MM.1S (cell line): ENCODE data around the gene GHITM.
"Not testable (repeated sequence)": the region's sequence is repeated elsewhere in the genome, so short reads cannot be mapped to it uniquely, and the experiment has no call there.

ENCODE experiments used
- DNase-seq: peaks from one replicate; pipeline ENCODE4 v3.0.0-alpha.2; 2015
- H2AFZ ChIP-seq: fragments of 300-600 bp; sonication (generic); 2 replicates; pipeline ENCODE4 v1.6.0; 2016; ENCODE audit warnings: antibody characterized with exemption, low read length
- H3F3A ChIP-seq: fragments of 300-600 bp; sonication (generic); 2 replicates; pipeline ENCODE4 v1.6.1; 2016; ENCODE audit warnings: mild to moderate bottlenecking, antibody characterized with exemption, low read length, moderate library complexity, mixed read lengths; ENCODE audit not compliant: insufficient read depth
- H3K27ac ChIP-seq: fragments of 300-600 bp; sonication (generic); 2 replicates; pipeline ENCODE4 v1.5.1; 2016; ENCODE audit warnings: mild to moderate bottlenecking, low read length
- H3K27me3 ChIP-seq: fragments of 300-600 bp; sonication (generic); replicated peaks from 2 replicates; pipeline ENCODE4 v1.6.0; 2016; ENCODE audit warnings: low read length; ENCODE audit not compliant: insufficient read depth
- H3K36me3 ChIP-seq: fragments of 300-600 bp; sonication (generic); replicated peaks from 2 replicates; pipeline ENCODE4 v1.6.1; 2016; ENCODE audit warnings: mild to moderate bottlenecking, low read length, mixed read lengths; ENCODE audit not compliant: insufficient read depth
- H3K4me1 ChIP-seq: fragments of 300-600 bp; sonication (generic); 2 replicates; pipeline ENCODE4 v1.6.1; 2016; ENCODE audit warnings: low read length, mixed read lengths
- H3K4me2 ChIP-seq: fragments of 300-600 bp; sonication (generic); 2 replicates; pipeline ENCODE4 v1.6.0; 2016; ENCODE audit warnings: low read depth, low read length
- H3K4me3 ChIP-seq: fragments of 300-600 bp; sonication (generic); 2 replicates; pipeline ENCODE4 v1.5.1; 2016; ENCODE audit warnings: low read length, mixed read lengths
- H3K79me2 ChIP-seq: fragments of 300-600 bp; sonication (generic); 2 replicates; pipeline ENCODE4 v1.6.1; 2016; ENCODE audit warnings: mixed run types, low read length, mixed read lengths
- H3K9ac ChIP-seq: fragments of 300-600 bp; sonication (generic); 2 replicates; pipeline ENCODE4 v1.6.1; 2016; ENCODE audit warnings: low read length, mixed read lengths
- H3K9me2 ChIP-seq: fragments of 300-600 bp; sonication (generic); replicated peaks from 2 replicates; pipeline ENCODE4 v1.6.1; 2016; ENCODE audit warnings: mild to moderate bottlenecking, low read length, mixed read lengths; ENCODE audit not compliant: insufficient read depth
- H3K9me3 ChIP-seq: fragments of 300-600 bp; sonication (generic); replicated peaks from 2 replicates; pipeline ENCODE4 v1.6.1; 2016; ENCODE audit warnings: mild to moderate bottlenecking, low read length, mixed read lengths; ENCODE audit not compliant: insufficient read depth
- H4K20me1 ChIP-seq: fragments of 300-600 bp; sonication (generic); 2 replicates; pipeline ENCODE4 v1.6.1; 2016; ENCODE audit warnings: mild to moderate bottlenecking, low read length, moderate library complexity, mixed read lengths; ENCODE audit not compliant: insufficient read depth
- EZH2 ChIP-seq: fragments of 300-600 bp; sonication (generic); optimal IDR thresholded peaks from 2 replicates; pipeline ENCODE3; 2017; ENCODE audit warnings: low read depth, mild to moderate bottlenecking, antibody characterized with exemption, low read length, mixed read lengths
- EZH2phosphoT487 ChIP-seq: fragments of 300-600 bp; sonication (generic); IDR thresholded peaks from 2 replicates; pipeline ENCODE4 v1.6.1; 2018; ENCODE audit warnings: antibody characterized with exemption, low read length
- TF ChIP-seq, protein P1 (sequence below): fragments of 300-600 bp; sonication (generic); IDR thresholded peaks from 2 replicates; pipeline ENCODE4 v1.5.1; 2016; ENCODE audit warnings: antibody characterized with exemption, low read length, mixed read lengths

The GHITM gene

DNA sequence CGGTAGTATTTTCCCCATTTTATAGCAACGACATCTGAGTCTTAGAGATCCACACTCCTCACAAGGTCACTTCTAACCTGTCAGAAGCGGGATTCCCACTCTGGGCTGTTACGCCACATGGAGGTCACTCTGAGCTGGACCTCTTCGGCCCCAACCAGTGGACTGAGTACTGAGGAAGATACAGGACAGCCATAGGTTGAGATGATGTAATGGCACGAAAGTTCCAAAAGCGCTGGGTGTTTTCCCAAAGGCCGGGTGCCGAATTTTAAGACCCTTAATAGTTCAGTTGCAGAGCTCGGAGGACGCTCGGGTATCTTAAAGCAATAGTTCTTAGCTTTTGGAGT is 699 bp downstream of the GHITM start:
- H3K27me3 ChIP-seq = no peaks in the 10 kb centered on the region
- peaks cover 14% of the 10 kb centered on the region for H3K36me3 ChIP-seq
- no peak for TF ChIP-seq EZH2phosphoT487
- TF ChIP-seq EZH2 = no peak
- TF ChIP-seq, protein P1, sequence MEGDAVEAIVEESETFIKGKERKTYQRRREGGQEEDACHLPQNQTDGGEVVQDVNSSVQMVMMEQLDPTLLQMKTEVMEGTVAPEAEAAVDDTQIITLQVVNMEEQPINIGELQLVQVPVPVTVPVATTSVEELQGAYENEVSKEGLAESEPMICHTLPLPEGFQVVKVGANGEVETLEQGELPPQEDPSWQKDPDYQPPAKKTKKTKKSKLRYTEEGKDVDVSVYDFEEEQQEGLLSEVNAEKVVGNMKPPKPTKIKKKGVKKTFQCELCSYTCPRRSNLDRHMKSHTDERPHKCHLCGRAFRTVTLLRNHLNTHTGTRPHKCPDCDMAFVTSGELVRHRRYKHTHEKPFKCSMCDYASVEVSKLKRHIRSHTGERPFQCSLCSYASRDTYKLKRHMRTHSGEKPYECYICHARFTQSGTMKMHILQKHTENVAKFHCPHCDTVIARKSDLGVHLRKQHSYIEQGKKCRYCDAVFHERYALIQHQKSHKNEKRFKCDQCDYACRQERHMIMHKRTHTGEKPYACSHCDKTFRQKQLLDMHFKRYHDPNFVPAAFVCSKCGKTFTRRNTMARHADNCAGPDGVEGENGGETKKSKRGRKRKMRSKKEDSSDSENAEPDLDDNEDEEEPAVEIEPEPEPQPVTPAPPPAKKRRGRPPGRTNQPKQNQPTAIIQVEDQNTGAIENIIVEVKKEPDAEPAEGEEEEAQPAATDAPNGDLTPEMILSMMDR = no peak
- H3K4me3 ChIP-seq = peak overlapping the region; percentile 95
- H3K9me3 ChIP-seq = no peaks in the 10 kb centered on the region
- peaks cover 45% of the 10 kb centered on the region for H3K79me2 ChIP-seq
- peak overlapping the region; percentile 78 for H3K4me2 ChIP-seq
- H3F3A ChIP-seq = no peaks in the 10 kb centered on the region
- peak overlapping the region; percentile 98 for H3K9ac ChIP-seq
- H3K27ac ChIP-seq = peak overlapping the region; percentile 97
- H4K20me1 ChIP-seq = no peaks in the 10 kb centered on the region
- H2AFZ ChIP-seq = peak overlapping the region; percentile 71
- H3K9me2 ChIP-seq = no peaks in the 10 kb centered on the region
- no peak for DNase-seq
- H3K4me1 ChIP-seq = peaks cover 9% of the 10 kb centered on the region; the same call in 1 of the 2 replicates

DNA sequence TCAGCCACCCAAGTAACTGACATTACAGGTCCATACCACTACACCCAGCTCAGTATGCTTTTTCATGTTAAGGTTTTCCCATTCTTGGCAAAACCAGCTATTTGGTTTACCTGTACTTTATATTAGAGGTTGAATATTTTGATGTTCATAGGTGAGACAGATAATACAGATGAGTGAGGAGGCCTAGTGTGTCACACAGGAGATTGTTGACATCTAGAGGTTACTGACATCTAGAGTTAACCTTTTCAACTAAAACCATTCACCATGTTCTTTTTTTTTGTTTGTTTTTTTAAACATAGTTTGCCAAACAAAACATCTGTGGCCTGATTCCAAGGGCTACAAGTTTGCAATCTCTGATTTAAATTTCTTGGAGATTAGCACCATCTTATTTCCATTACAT is 8.0 kb downstream of the GHITM start:
- H3K27me3 ChIP-seq = no peaks in the 10 kb centered on the region
- no peaks in the 10 kb centered on the region for H3K9me3 ChIP-seq
- H3K36me3 ChIP-seq = peaks cover 36% of the 10 kb centered on the region
- no peaks in the 10 kb centered on the region for H3K4me1 ChIP-seq
- no peak overlapping the region for H3K4me3 ChIP-seq
- H2AFZ ChIP-seq = no peak overlapping the region
- H3K27ac ChIP-seq = no peak overlapping the region
- H3F3A ChIP-seq = peaks cover 16% of the 10 kb centered on the region; the same call in 1 of the 2 replicates
- no peak for DNase-seq
- H3K4me2 ChIP-seq = no peak overlapping the region
- no peak for TF ChIP-seq EZH2phosphoT487
- TF ChIP-seq, protein P1 = no peak
- TF ChIP-seq EZH2 = no peak
- no peaks in the 10 kb centered on the region for H4K20me1 ChIP-seq
- no peak overlapping the region for H3K9ac ChIP-seq
- no peaks in the 10 kb centered on the region for H3K9me2 ChIP-seq
- peaks cover 31% of the 10 kb centered on the region for H3K79me2 ChIP-seq

DNA sequence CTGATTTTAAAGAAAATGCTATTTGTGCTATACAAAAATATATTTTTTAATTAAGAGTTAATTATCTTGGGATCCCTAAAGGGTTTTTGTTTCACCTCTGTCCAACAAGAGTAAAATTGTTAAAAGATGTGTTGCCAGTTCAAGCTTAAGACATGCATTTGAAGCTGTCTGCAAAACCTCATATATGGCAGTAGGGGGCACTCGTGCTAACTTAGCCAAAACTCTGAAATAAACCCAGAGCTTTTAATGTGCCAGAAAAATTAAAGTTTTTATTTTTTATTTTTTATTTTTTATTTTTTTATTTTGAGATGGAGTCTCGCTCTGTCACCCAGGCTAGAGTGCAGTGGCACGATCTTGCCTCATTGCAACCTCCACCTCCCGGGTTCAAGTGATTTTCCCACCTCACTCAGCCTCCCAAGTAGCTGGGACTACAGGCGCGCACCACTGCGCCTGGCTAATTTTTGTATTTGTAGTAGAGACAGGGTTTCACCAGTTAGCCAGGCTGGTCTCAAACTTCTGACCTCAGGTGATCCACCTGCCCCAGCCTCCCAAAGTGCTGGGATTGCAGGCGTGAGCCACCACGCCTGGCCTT is 8.8 kb downstream of the GHITM start:
- not testable (repeated sequence) for H3K4me1 ChIP-seq, H3K27ac ChIP-seq, H2AFZ ChIP-seq, H4K20me1 ChIP-seq, H3K9ac ChIP-seq, H3K9me2 ChIP-seq, H3K9me3 ChIP-seq, H3K4me3 ChIP-seq, H3K27me3 ChIP-seq, H3K4me2 ChIP-seq
- H3K36me3 ChIP-seq = peaks cover 36% of the 10 kb centered on the region
- TF ChIP-seq, protein P1 = peak; percentile 41
- H3F3A ChIP-seq = peaks cover 16% of the 10 kb centered on the region; the same call in 1 of the 2 replicates
- peaks cover 23% of the 10 kb centered on the region for H3K79me2 ChIP-seq
- peak; percentile 51 for DNase-seq
